Erythroblast (primary cell): ENCODE measurements around the gene TMCC3.

ENCODE experiments used
- GATA1 ChIP-seq: IDR thresholded peaks from 2 replicates; pipeline ENCODE4 v1.6.1; 2011; ENCODE audit warnings: low read depth, mild to moderate bottlenecking, control low read depth, low read length, moderate library complexity
- POLR2A ChIP-seq: IDR thresholded peaks from 2 replicates; pipeline ENCODE4 v1.6.1; 2011; ENCODE audit warnings: mild to moderate bottlenecking, low read length

DNA sequence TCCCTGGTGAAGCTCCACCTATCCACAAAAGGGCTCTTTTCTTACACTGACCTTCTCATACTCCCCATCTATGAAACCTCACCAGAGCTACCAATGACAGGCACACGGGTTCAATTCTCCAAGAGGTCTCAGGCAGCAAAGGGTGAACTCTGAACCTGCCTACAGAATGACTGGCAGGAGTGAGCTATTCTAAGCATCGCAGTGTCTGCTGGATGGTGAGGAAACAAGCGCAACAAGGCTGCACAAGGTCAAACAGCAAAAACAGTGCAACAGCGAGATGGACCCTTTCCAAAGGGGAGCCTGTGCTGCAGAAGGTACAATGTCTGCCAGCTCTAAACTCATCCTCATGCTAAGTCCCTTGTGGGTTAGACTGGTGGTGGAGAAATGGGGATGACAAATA, 22.0 kb downstream of the TMCC3 start:
- TF ChIP-seq POLR2A = no peak
- TF ChIP-seq GATA1 = no peak
